ENCODE measurements around the gene AGAP2.

GRCh38 chr12:57737467-57738460, 778 bp downstream of the AGAP2 start:
- TF ChIP-seq CTCF (IDR thresholded peaks at IDR 0.05) = no peak
- TF ChIP-seq POLR2A (IDR thresholded peaks at IDR 0.05) = no peak

All from vagina (tissue), 2 donors.